Lower leg skin (tissue), 3 donors: ENCODE measurements around the gene NADK2.

Experiments used
- CTCF ChIP-seq, 3 donors: fragments of 450-650 bp; IDR thresholded peaks; one replicate each; pipeline ENCODE4 v1.5.1; 2016; ENCODE audit warnings: antibody characterized with exemption in 3 of 3, mild to moderate bottlenecking in 3 of 3, moderate library complexity in 2 of 3
- POLR2A ChIP-seq, 2 donors: fragments of 450-650 bp; IDR thresholded peaks; one replicate each; pipeline ENCODE4 v1.6.1; 2016 to 2017; ENCODE audit warnings: antibody characterized with exemption in 2 of 2, mild to moderate bottlenecking in 1 of 2, moderate library complexity in 1 of 2

GRCh38 chr5:36246036-36246800 is 4.5 kb upstream of the NADK2 start:
- TF ChIP-seq POLR2A (IDR thresholded peaks at IDR 0.05) (no peak), CTCF (IDR thresholded peaks at IDR 0.05) (no peak)
